T-cell (primary cell): ENCODE results near the gene ARHGEF11. TPM values are rescaled to one million over a fixed set of nuclear protein-coding genes. Genes with fewer than 3 reads are reported as not detected.
A peak's percentile ranks its signal among the peaks of the same experiment; 100 is the strongest.

Experiments used
- ATAC-seq, 4 experiments: fragments of 200-7000 bp in 3 of 4; fragments of 150-1000 bp in 1 of 4; cut with Tn5 transposase; replicated peaks in 1 of 4; 1 replicate in 3 of 4; 2 replicates in 1 of 4; pipeline ENCODE4 v1.10.0; 2021; ENCODE audit warnings: moderate library complexity in 3 of 4, mild to moderate bottlenecking in 2 of 4, moderate number of reproducible peaks in 1 of 4
- CTCF ChIA-PET, 2 donors: fragments of 300-600 bp; sonication (Branson Sonifier 250); formaldehyde crosslinking; loops; one replicate each; lab custom pipeline; 2022; ENCODE audit warnings: antibody characterized with exemption in 2 of 2; lab: Charles Lee
- POLR2A ChIA-PET, 2 donors: fragments of 300-600 bp; sonication (Branson Sonifier 250); formaldehyde crosslinking; loops; one replicate each; lab custom pipeline; 2022; ENCODE audit warnings: antibody characterized with exemption in 2 of 2; lab: Charles Lee
- DNase-seq, 35 experiments: peaks; one replicate each; pipeline versions ENCODE4 v3.0.0 to v3.0.0-alpha.2; 2013 to 2023
- H3K27ac ChIP-seq: one replicate; pipeline ENCODE4 v1.5.1; 2013; ENCODE audit warnings: low read length
- H3K27me3 ChIP-seq, 2 experiments: replicated peaks in 1 of 2; 1 replicate in 1 of 2; 2 replicates in 1 of 2; pipeline versions ENCODE4 v1.6.1 to v1.7.0; 2013; ENCODE audit warnings: low read length in 1 of 2, mixed read lengths in 1 of 2; ENCODE audit not compliant: control insufficient read depth in 2 of 2, insufficient read depth in 2 of 2; ENCODE audit errors: extremely low read depth in 1 of 2
- H3K36me3 ChIP-seq, 2 donors: 1 replicate in 1 of 2; 2 replicates in 1 of 2; pipeline versions ENCODE4 v1.6.1 to v1.7.0; 2013; ENCODE audit warnings: low read length in 1 of 2; ENCODE audit not compliant: control insufficient read depth in 2 of 2, insufficient read depth in 1 of 2; ENCODE audit errors: extremely low read depth in 1 of 2
- H3K4me1 ChIP-seq, 2 experiments: 1 replicate in 1 of 2; 2 replicates in 1 of 2; pipeline versions ENCODE4 v1.6.1 to v1.7.0; 2013; ENCODE audit warnings: low read length in 2 of 2, mixed read lengths in 1 of 2; ENCODE audit not compliant: insufficient read depth in 2 of 2, control insufficient read depth in 1 of 2; ENCODE audit errors: extremely low read depth in 1 of 2
- H3K4me3 ChIP-seq, 2 donors: 1 replicate in 1 of 2; 2 replicates in 1 of 2; pipeline versions ENCODE4 v1.5.1 to v1.7.0; 2013; ENCODE audit warnings: mild to moderate bottlenecking in 2 of 2, low read length in 1 of 2, moderate library complexity in 1 of 2; ENCODE audit not compliant: control insufficient read depth in 1 of 2; ENCODE audit errors: extremely low read depth in 1 of 2
- H3K9me3 ChIP-seq: 2 replicates; pipeline ENCODE4 v1.7.0; 2013
- H3K27ac Mint-ChIP-seq, 2 donors: one replicate each; pipeline ENCODE4 v1.8.0; 2020 to 2021; ENCODE audit warnings: mild to moderate bottlenecking in 2 of 2, mixed read lengths in 2 of 2
- H3K27me3 Mint-ChIP-seq, 2 donors: one replicate each; pipeline ENCODE4 v1.8.0; 2021 to 2022; ENCODE audit warnings: mixed read lengths in 2 of 2
- H3K36me3 Mint-ChIP-seq: one replicate; pipeline ENCODE4 v1.8.0; 2021; ENCODE audit warnings: mixed read lengths
- H3K4me1 Mint-ChIP-seq, 3 donors: one replicate each; pipeline ENCODE4 v1.8.0; 2020 to 2022; ENCODE audit warnings: mixed read lengths in 3 of 3, mild to moderate bottlenecking in 1 of 3
- H3K4me3 Mint-ChIP-seq, 3 donors: one replicate each; pipeline ENCODE4 v1.8.0; 2020 to 2022; ENCODE audit warnings: mild to moderate bottlenecking in 3 of 3, mixed read lengths in 3 of 3, moderate library complexity in 3 of 3
- H3K9me3 Mint-ChIP-seq, 3 donors: one replicate each; pipeline ENCODE4 v1.8.0; 2020 to 2022; ENCODE audit warnings: mixed read lengths in 3 of 3
- WGBS: methylation state at CpG from one replicate; pipeline ENCODE4 v1.1.5; 2013; ENCODE audit warnings: missing lambda C conversion rate; ENCODE audit not compliant: insufficient coverage; 5-methylcytosine and 5-hydroxymethylcytosine counted together
- total RNA-seq, 35 experiments: library from RNA in 6 of 35; stranded (reverse) in 6 of 35; fragments of 120-200 nt in 1 of 35; gene quantifications; one replicate each; pipeline versions ENCODE4 v1.2.1 to v1.2.4 and lab custom pipeline; 2013 to 2026

ARHGEF11 gene
- total RNA-seq, 5 donors from 2014 or later (not counting 1 experiment from before 2014, with no cell fraction given): 20.7 to 34.6 (median 34.1) TPM

DNA sequence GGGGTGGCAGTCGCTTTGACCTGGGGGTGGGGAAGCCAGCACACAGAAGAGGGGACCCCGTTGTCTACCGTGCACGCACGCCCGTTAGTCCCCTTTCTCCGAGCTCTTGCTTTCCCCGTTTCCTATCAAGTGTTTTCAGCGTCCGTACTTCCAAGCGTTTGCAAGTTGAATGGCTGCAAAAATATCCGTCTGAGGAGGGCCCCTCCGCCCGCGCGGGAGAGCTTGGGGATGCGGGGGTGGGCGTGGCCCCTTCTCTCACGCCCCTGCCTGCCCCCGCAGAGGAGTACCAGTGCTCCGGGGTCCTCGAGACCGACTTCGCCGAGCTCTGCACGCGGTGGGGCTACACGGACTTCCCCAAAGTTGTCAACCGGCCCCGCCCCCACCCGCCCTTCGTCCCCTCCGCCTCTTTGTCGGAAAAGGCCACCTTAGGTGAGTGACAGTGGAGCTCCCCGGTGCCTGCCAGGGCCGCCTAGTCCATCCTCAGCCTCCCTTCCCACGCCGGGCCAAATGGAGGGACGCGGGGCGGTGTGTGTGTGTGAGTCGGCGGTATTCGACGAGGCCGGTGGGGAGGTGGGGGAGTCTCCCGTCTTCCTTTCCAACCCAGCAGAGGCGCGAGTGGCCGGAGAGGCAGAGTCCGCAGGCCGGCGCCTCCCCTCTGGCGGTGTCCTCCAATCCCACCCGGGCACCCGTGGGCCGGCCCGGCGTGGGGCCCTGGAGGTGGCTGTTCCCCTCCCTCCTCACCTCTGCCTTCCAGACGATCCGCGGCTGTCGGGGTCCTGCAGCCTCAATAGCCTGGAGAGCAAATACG, 121.7 kb downstream of the ARHGEF11 start:
- DNase-seq: no peak
- ChIA-PET POLR2A (no interaction called here), CTCF (no interaction called here)
- H3K27me3 Mint-ChIP-seq: peaks cover 66 to 89% of the 10 kb centered on the region in 2 donors
- no peaks in the 10 kb centered on the region for H3K9me3 Mint-ChIP-seq
- H3K4me3 Mint-ChIP-seq: peak overlapping the region in 1 of 3 donors; percentile 69
- H3K4me1 ChIP-seq: peaks cover 0 to 33% of the 10 kb centered on the region in 2 experiments
- H3K4me1 Mint-ChIP-seq: peaks cover 27 to 30% (median 30%) of the 10 kb centered on the region in 3 donors
- H3K27me3 ChIP-seq: peaks cover 21 to 93% of the 10 kb centered on the region in 2 experiments
- no peak overlapping the region for H3K4me3 ChIP-seq
- H3K36me3 ChIP-seq: no peaks in the 10 kb centered on the region
- ATAC-seq: no peak
- no peak overlapping the region for H3K27ac Mint-ChIP-seq
- H3K27ac ChIP-seq: no peak overlapping the region
- WGBS: 5% methylated on average over 34 of the region's 64 CpGs
- H3K36me3 Mint-ChIP-seq: no peaks in the 10 kb centered on the region
- H3K9me3 ChIP-seq: no peaks in the 10 kb centered on the region

DNA sequence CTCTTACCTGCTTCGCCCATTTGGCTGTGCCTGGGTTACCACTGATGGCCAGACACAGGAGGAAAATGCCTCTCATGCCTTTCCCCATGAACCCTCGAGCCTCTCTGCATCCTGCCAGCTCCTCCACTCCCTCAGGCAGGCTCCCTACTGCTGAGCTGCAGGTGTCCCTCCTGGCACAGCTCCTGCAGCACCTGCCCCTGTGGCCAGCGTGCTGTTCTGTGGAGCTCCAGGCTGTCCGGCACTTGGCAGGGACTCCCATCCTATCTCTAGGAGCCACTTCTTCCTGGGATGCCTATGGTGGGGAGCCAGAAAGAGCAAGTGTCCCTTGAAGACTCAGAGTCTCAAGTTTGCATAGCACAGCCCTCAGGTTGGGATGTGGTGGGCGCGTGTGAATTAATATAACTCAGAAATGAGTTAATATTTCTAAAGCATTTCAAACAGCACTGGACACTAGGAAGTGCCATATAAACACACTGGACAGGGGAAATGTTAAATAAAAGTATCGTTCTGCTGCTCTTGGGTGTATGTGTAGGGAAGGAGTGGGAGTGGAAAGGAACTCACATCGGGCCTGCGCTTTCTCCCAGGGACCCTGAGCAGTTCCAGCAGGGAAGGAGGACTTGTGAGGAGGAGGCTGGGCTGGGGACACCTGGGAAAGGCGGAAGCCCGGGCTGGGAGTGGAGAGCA, 122.4 kb downstream of the ARHGEF11 start:
- H3K4me1 ChIP-seq: peaks cover 0 to 33% of the 10 kb centered on the region in 2 experiments
- ChIA-PET POLR2A (no interaction called here), CTCF (no interaction called here)
- H3K36me3 ChIP-seq: no peaks in the 10 kb centered on the region
- 14% methylated on average over 9 of the region's 11 CpGs for WGBS
- H3K27me3 Mint-ChIP-seq: peaks cover 63 to 89% of the 10 kb centered on the region in 2 donors
- no peak overlapping the region for H3K27ac ChIP-seq
- H3K4me3 Mint-ChIP-seq: peak overlapping the region in 2 of 3 donors; percentile 17 to 69
- H3K9me3 ChIP-seq: no peaks in the 10 kb centered on the region
- H3K36me3 Mint-ChIP-seq: no peaks in the 10 kb centered on the region
- DNase-seq (no peak), ATAC-seq (no peak)
- H3K27ac Mint-ChIP-seq: peak overlapping the region in 1 of 2 donors; percentile 36
- H3K9me3 Mint-ChIP-seq: no peaks in the 10 kb centered on the region
- no peak overlapping the region for H3K4me3 ChIP-seq
- H3K4me1 Mint-ChIP-seq: peaks cover 25 to 28% (median 25%) of the 10 kb centered on the region in 3 donors
- H3K27me3 ChIP-seq: peaks cover 21 to 85% of the 10 kb centered on the region in 2 experiments

- H3K9me3 ChIP-seq: no peaks in the 10 kb centered on the region
- H3K9me3 Mint-ChIP-seq: no peaks in the 10 kb centered on the region
- H3K4me1 ChIP-seq: peaks cover 0 to 21% of the 10 kb centered on the region in 2 experiments
- no peak overlapping the region for H3K4me3 ChIP-seq
- peaks cover 16 to 17% (median 16%) of the 10 kb centered on the region in 3 donors for H3K4me1 Mint-ChIP-seq
- peaks cover 65 to 86% of the 10 kb centered on the region in 2 donors for H3K27me3 Mint-ChIP-seq
- no peak for ATAC-seq
- no peak for DNase-seq
- peaks cover 17 to 74% of the 10 kb centered on the region in 2 experiments for H3K27me3 ChIP-seq
- peak overlapping the region in 1 of 3 donors; percentile 26 for H3K4me3 Mint-ChIP-seq
- no peaks in the 10 kb centered on the region for H3K36me3 ChIP-seq
- POLR2A ChIA-PET: interaction anchor here in 1 of 2 donors (0.6 to 0.7 kb wide), 2 partner anchors 32 to 374 kb away, joined by 4 to 5 read pairs; no protein-coding TSS in a partner anchor
- H3K36me3 Mint-ChIP-seq: no peaks in the 10 kb centered on the region
- peak overlapping the region in 1 of 2 donors; percentile 2 for H3K27ac Mint-ChIP-seq
- CTCF ChIA-PET: interaction anchor here in 1 of 2 donors (0.6 kb wide), 1 partner anchor 82 kb away, joined by 3 read pairs; no protein-coding TSS in a partner anchor
- WGBS: no CpG with 5 or more reads among the region's 7 CpGs
- H3K27ac ChIP-seq: no peak overlapping the region
These were observed 124.5 kb downstream of the ARHGEF11 start for GRCh38 chr1:156921053-156921529.

DNA sequence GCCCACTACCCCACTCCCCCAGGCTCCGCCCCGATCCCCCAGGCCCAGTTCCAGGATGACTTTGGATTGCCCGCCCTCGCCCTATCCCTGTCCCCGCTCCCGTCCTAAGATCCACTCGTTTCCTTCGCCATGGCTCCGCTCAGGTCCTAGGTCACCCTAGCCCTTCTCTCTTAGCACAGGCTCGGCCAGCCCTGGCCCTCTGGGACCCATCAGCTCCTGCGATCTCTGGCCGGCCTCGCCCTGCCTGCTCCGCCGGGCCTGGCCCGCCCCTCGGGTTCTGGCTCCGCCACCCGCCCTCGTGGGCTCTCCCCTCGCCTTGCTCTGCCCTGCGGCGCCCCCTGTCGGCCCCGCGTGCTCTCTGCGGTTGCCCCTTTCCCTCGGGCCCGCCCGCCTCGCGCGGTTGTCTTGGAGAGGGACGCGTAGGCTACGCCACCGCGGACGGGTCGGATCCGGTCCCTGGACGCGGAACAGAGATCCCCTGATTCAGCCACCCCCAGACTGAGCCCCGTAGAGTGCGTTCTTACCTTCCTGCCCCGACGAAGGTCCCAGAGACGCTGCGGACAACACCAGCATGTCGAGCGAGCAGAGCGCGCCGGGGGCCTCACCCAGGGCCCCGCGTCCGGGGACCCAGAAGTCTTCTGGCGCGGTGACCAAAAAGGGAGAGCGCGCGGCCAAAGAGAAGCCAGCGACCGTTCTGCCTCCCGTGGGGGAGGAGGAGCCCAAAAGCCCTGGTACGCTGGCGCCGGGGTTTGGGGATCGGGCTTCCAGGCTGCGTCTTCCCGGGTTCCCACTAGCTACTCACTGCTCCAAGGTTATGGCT, 125.1 kb downstream of the ARHGEF11 start, which contains the start of gene LRRC71:
LRRC71 (plus strand) TSS at position 400 of the 820 bp plus-strand sequence; CDS start at position 572, 172 bp downstream.
- Mint-ChIP-seq H3K9me3 (no peaks in the 10 kb centered on the region), H3K4me3 (peak within 1 kb of the TSS in 1 of 3 donors; percentile 26), H3K27ac (peak within 1 kb of the TSS in 1 of 2 donors; percentile 2), H3K4me1 (peaks cover 11 to 16% (median 15%) of the 10 kb centered on the region in 3 donors), H3K27me3 (peaks cover 64 to 84% of the 10 kb centered on the region in 2 donors), H3K36me3 (no peaks in the 10 kb centered on the region)
- ChIA-PET POLR2A (no interaction called here), CTCF (interaction anchor here in 1 of 2 donors (0.6 kb wide), 1 partner anchor 82 kb away, joined by 3 read pairs; no protein-coding TSS in a partner anchor)
- H3K36me3 ChIP-seq: no peaks in the 10 kb centered on the region
- H3K4me3 ChIP-seq: no peak within 1 kb of the TSS
- 17% methylated on average over 69 of the region's 71 CpGs for WGBS
- peak; percentile 65 to 91 (median 74) for ATAC-seq
- peak in 33 of 35 experiments; percentile 10 to 71 (median 43) for DNase-seq
- H3K4me1 ChIP-seq: peaks cover 0 to 21% of the 10 kb centered on the region in 2 experiments
- no peaks in the 10 kb centered on the region for H3K9me3 ChIP-seq
- peaks cover 16 to 75% of the 10 kb centered on the region in 2 experiments for H3K27me3 ChIP-seq
- no peak within 1 kb of the TSS for H3K27ac ChIP-seq

- Mint-ChIP-seq H3K27me3 (peaks cover 40 to 55% of the 10 kb centered on the region in 2 donors), H3K4me1 (no peaks in the 10 kb centered on the region), H3K9me3 (no peaks in the 10 kb centered on the region), H3K36me3 (no peaks in the 10 kb centered on the region), H3K27ac (no peak overlapping the region), H3K4me3 (no peak overlapping the region)
- Histone ChIP-seq H3K4me3 (no peak overlapping the region), H3K27me3 (peaks cover 0 to 66% of the 10 kb centered on the region in 2 experiments), H3K9me3 (no peaks in the 10 kb centered on the region), H3K27ac (no peak overlapping the region), H3K36me3 (no peaks in the 10 kb centered on the region), H3K4me1 (peaks cover 0 to 6% of the 10 kb centered on the region in 2 experiments)
- CTCF ChIA-PET: no interaction called here
- POLR2A ChIA-PET: no interaction called here
- DNase-seq (no peak), ATAC-seq (no peak)
- 67% methylated on average over 7 of the region's 9 CpGs for WGBS
These were observed 131.1 kb downstream of the ARHGEF11 start for GRCh38 chr1:156914440-156914856.
